DOHH2 (cell line): ENCODE measurements around the gene GAB1.

Experiments used
- H3F3A ChIP-seq: fragments of 200-600 bp; sonication (generic), shearing (Covaris generic); 2 replicates; pipeline ENCODE4 v1.6.0; 2016; ENCODE audit warnings: antibody characterized with exemption, mild to moderate bottlenecking; ENCODE audit not compliant: control insufficient read depth, insufficient read depth
- H3K27ac ChIP-seq: fragments of 200-600 bp; sonication (generic); 2 replicates; pipeline ENCODE4 v1.5.1; 2014; ENCODE audit warnings: low read depth, mild to moderate bottlenecking, low read length, moderate library complexity
- H3K27me3 ChIP-seq: fragments of 200-600 bp; sonication (generic); 2 replicates; pipeline ENCODE4 v1.6.1; 2014; ENCODE audit warnings: mild to moderate bottlenecking, low read length, mixed read lengths; ENCODE audit not compliant: control insufficient read depth
- H3K36me3 ChIP-seq: fragments of 200-600 bp; sonication (generic); 2 replicates; pipeline ENCODE4 v1.6.1; 2014; ENCODE audit warnings: mild to moderate bottlenecking, low read length, moderate library complexity, mixed read lengths; ENCODE audit not compliant: control insufficient read depth
- H3K4me1 ChIP-seq: fragments of 200-600 bp; sonication (generic); 2 replicates; pipeline ENCODE4 v1.6.1; 2014; ENCODE audit warnings: mild to moderate bottlenecking, low read length, mixed read lengths; ENCODE audit not compliant: control insufficient read depth
- H3K4me2 ChIP-seq: fragments of 200-600 bp; sonication (generic); 2 replicates; pipeline ENCODE4 v1.6.0; 2014; ENCODE audit warnings: mild to moderate bottlenecking, low read length, moderate library complexity
- H3K4me3 ChIP-seq: fragments of 200-600 bp; sonication (generic); 2 replicates; pipeline ENCODE4 v1.5.1; 2014; ENCODE audit warnings: mild to moderate bottlenecking, low read length, mixed read lengths
- H3K79me2 ChIP-seq: fragments of 200-600 bp; sonication (generic); 2 replicates; pipeline ENCODE4 v1.6.1; 2014; ENCODE audit warnings: mild to moderate bottlenecking, low read length, mixed read lengths; ENCODE audit not compliant: control insufficient read depth
- H3K9me2 ChIP-seq: fragments of 200-600 bp; sonication (generic); replicated peaks from 2 replicates; pipeline ENCODE4 v1.6.1; 2014; ENCODE audit warnings: mild to moderate bottlenecking, low read length, mixed read lengths; ENCODE audit not compliant: control insufficient read depth
- H3K9me3 ChIP-seq: fragments of 200-600 bp; sonication (generic); 2 replicates; pipeline ENCODE4 v1.6.1; 2014; ENCODE audit warnings: antibody characterized with exemption, low read length, mixed read lengths; ENCODE audit not compliant: control insufficient read depth, insufficient read depth
- H4K20me1 ChIP-seq: fragments of 200-600 bp; sonication (generic); 2 replicates; pipeline ENCODE4 v1.6.0; 2014; ENCODE audit warnings: low read depth, mild to moderate bottlenecking, antibody characterized with exemption, low read length, moderate library complexity; ENCODE audit not compliant: control insufficient read depth, insufficient read depth
- EZH2phosphoT487 ChIP-seq: fragments of 200-600 bp; sonication (generic); IDR thresholded peaks from 2 replicates; pipeline ENCODE4 v1.6.1; 2017; ENCODE audit warnings: borderline replicate concordance, mild to moderate bottlenecking, antibody characterized with exemption, low read length, moderate library complexity, mixed read lengths
- TF ChIP-seq, protein P1 (sequence below): fragments of 200-600 bp; sonication (generic); IDR thresholded peaks from one replicate; pipeline ENCODE4 v1.5.1; 2014; ENCODE audit warnings: antibody characterized with exemption, mild to moderate bottlenecking, low read depth, low read length; ENCODE audit not compliant: poor library complexity, severe bottlenecking

GAB1 gene

DNA sequence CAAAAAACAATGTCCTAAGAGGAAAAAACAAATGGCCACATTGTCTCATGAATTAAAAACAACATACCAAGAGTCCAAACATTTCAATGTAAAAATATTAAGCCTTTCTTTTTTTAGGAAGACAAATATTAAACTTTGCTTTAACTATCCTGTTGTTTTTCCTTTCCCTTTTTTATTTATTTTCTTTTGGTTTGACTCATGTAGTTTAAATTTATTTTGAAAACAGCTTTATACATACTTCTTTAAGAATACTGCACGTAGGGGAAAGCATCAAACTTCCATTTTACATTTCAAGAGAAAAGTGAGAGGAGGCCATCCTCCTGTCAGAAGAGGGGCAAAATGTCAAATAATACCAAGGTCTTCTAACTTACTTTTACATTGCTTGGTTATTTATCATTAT lies 8.7 kb downstream of the GAB1 start:
- H3K27ac ChIP-seq: no peak overlapping the region
- H4K20me1 ChIP-seq: no peaks in the 10 kb centered on the region
- no peaks in the 10 kb centered on the region for H3K9me3 ChIP-seq
- 0 out of 2 replicates have a peak, but pooled peaks cover 3% of the 10 kb centered on the region for H3K36me3 ChIP-seq
- peaks cover 23% of the 10 kb centered on the region for H3K79me2 ChIP-seq
- H3K9me2 ChIP-seq: no peaks in the 10 kb centered on the region
- H3K4me2 ChIP-seq: no peak overlapping the region
- no peaks in the 10 kb centered on the region for H3F3A ChIP-seq
- no peak overlapping the region for H3K4me3 ChIP-seq
- TF ChIP-seq EZH2phosphoT487: no peak
- TF ChIP-seq, protein P1, sequence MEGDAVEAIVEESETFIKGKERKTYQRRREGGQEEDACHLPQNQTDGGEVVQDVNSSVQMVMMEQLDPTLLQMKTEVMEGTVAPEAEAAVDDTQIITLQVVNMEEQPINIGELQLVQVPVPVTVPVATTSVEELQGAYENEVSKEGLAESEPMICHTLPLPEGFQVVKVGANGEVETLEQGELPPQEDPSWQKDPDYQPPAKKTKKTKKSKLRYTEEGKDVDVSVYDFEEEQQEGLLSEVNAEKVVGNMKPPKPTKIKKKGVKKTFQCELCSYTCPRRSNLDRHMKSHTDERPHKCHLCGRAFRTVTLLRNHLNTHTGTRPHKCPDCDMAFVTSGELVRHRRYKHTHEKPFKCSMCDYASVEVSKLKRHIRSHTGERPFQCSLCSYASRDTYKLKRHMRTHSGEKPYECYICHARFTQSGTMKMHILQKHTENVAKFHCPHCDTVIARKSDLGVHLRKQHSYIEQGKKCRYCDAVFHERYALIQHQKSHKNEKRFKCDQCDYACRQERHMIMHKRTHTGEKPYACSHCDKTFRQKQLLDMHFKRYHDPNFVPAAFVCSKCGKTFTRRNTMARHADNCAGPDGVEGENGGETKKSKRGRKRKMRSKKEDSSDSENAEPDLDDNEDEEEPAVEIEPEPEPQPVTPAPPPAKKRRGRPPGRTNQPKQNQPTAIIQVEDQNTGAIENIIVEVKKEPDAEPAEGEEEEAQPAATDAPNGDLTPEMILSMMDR: no peak
- no peaks in the 10 kb centered on the region for H3K27me3 ChIP-seq
- H3K4me1 ChIP-seq: peaks cover 20% of the 10 kb centered on the region

DNA sequence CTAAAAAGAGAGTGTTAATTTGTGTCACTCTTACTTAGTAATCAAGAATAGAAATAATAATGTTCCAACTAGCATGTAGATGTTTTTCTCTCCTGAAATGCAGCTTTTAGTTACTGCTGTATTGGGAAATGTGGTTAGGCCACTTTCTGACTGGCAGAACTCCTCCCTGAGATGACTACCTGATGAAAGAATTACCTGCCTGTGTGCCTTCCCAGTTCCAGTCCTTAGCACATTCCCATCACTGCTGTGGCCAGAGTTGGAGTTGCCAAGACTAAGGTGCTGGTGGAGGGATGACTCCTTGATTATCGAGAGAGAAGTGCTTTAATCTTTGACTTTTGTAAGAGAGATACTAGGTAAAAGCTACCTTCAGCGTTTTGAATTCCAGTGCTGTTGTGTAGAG lies 9.5 kb downstream of the GAB1 start:
- 0 out of 2 replicates have a peak, but pooled peaks cover 3% of the 10 kb centered on the region for H3K36me3 ChIP-seq
- no peak overlapping the region for H3K4me2 ChIP-seq
- H3K27ac ChIP-seq: no peak overlapping the region
- H3K27me3 ChIP-seq: no peaks in the 10 kb centered on the region
- no peaks in the 10 kb centered on the region for H3K9me2 ChIP-seq
- peaks cover 20% of the 10 kb centered on the region for H3K79me2 ChIP-seq
- H3F3A ChIP-seq: no peaks in the 10 kb centered on the region
- no peak overlapping the region for H3K4me3 ChIP-seq
- TF ChIP-seq, protein P1: no peak
- TF ChIP-seq EZH2phosphoT487: no peak
- no peaks in the 10 kb centered on the region for H4K20me1 ChIP-seq
- H3K4me1 ChIP-seq: peaks cover 21% of the 10 kb centered on the region
- H3K9me3 ChIP-seq: no peaks in the 10 kb centered on the region

DNA sequence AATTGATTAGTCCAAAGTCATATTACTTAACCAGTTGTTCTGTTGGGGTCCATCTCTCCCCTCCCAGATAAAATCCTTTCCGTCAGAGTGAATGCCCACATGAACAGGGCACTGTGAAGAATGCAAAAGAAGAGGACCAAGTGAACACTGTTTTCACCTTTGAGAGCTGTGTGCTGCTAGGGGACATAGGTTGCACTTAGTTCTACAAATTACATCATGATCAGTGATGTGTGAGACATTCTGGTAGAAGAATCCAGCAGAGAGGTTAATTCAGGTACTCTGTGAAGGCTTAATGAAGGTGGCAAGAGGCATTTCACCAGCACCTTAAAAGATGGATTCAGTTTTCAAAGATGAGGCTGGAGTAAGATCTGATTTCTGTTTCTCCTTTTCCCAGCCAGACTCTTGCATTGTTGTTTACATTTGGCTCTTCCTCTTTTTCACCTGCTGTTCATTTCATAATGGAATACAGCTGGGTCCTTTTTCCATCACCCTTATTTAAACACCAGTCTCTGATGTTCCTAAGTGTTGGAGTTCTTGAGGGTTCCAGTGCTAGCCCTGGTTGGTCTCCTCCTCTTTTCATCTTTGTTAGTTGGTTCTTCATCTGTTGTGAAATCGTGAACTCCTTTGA lies 10.9 kb downstream of the GAB1 start:
- Histone ChIP-seq H3K4me2 (no peak overlapping the region), H3K27me3 (no peaks in the 10 kb centered on the region), H3K27ac (no peak overlapping the region), H3K4me1 (peaks cover 31% of the 10 kb centered on the region), H3K36me3 (0 out of 2 replicates have a peak, but pooled peaks cover 3% of the 10 kb centered on the region), H4K20me1 (no peaks in the 10 kb centered on the region), H3F3A (peaks cover 2% of the 10 kb centered on the region), H3K9me2 (no peaks in the 10 kb centered on the region), H3K79me2 (peaks cover 21% of the 10 kb centered on the region), H3K9me3 (no peaks in the 10 kb centered on the region), H3K4me3 (peak overlapping the region; percentile 3; the same call in 1 of the 2 replicates)
- no peak for TF ChIP-seq EZH2phosphoT487
- TF ChIP-seq, protein P1: no peak
